Panc1 (cell line): ENCODE results near the gene CWC25. TPM values are rescaled to one million over a fixed set of nuclear protein-coding genes. Genes with fewer than 3 reads are reported as not detected.

Experiments used
- ATAC-seq: fragments of 200-7000 bp; cut with Tn5 transposase; 2 replicates; pipeline ENCODE4 v1.9.1; 2020; ENCODE audit warnings: mild to moderate bottlenecking, moderate library complexity
- BruUV-seq: library from RNA; stranded (reverse); fragments of 400-500 nt; replicated peaks from 2 replicates; lab custom pipeline; 2021; lab: Mats Ljungman, UMichigan
- CTCF ChIA-PET: fragments of 300-600 bp; sonication (Branson Sonifier 250); formaldehyde crosslinking; loops from one replicate; lab custom pipeline; 2022; ENCODE audit warnings: antibody characterized with exemption; lab: Charles Lee
- POLR2A ChIA-PET: fragments of 300-600 bp; sonication (Branson Sonifier 250); formaldehyde crosslinking; loops from one replicate; lab custom pipeline; 2022; ENCODE audit warnings: antibody characterized with exemption; lab: Charles Lee
- DNase-seq: peaks from one replicate; pipeline ENCODE4 v3.0.0-alpha.2; 2010; ENCODE audit warnings: low read depth, low spot score
- H3K27ac ChIP-seq: 2 replicates; pipeline ENCODE4 v1.5.1; 2011; ENCODE audit warnings: mild to moderate bottlenecking, low read length, inconsistent platforms
- H3K27me3 ChIP-seq: fragments of 200-500 bp; sonication (Bioruptor generic); 2 replicates; pipeline ENCODE4 v1.6.0; 2014; ENCODE audit warnings: low read length, inconsistent platforms; ENCODE audit not compliant: control insufficient read depth, insufficient read depth
- H3K36me3 ChIP-seq: fragments of 200-500 bp; sonication (Bioruptor generic); 2 replicates; pipeline ENCODE4 v1.5.1; 2014; ENCODE audit warnings: inconsistent platforms, mild to moderate bottlenecking, low read length, moderate library complexity; ENCODE audit not compliant: control insufficient read depth, insufficient read depth
- H3K4me1 ChIP-seq: 2 replicates; pipeline ENCODE4 v1.5.1; 2011; ENCODE audit warnings: inconsistent platforms, mild to moderate bottlenecking, low read length, moderate library complexity; ENCODE audit not compliant: control insufficient read depth, insufficient read depth
- H3K4me3 ChIP-seq, 2 experiments: 2 replicates each; pipeline ENCODE4 v1.5.1; 2011 to 2012; ENCODE audit warnings: low read depth in 2 of 2, low read length in 2 of 2, mild to moderate bottlenecking in 2 of 2, inconsistent platforms in 1 of 2, moderate library complexity in 1 of 2
- H3K9me3 ChIP-seq: fragments of 200-500 bp; sonication (Bioruptor generic); 2 replicates; pipeline ENCODE4 v1.5.1; 2014; ENCODE audit warnings: low read depth, mild to moderate bottlenecking, inconsistent platforms, low read length, moderate library complexity; ENCODE audit not compliant: control insufficient read depth, insufficient read depth
- POLR2AphosphoS5 ChIP-seq: IDR thresholded peaks from 2 replicates; pipeline ENCODE4 v1.6.1; 2012; ENCODE audit warnings: mild to moderate bottlenecking, low read depth, low read length, moderate library complexity
- REST ChIP-seq, 2 experiments: IDR thresholded peaks; 2 replicates each; pipeline ENCODE4 v1.6.1; 2011 to 2012; ENCODE audit warnings: low read depth in 2 of 2, control low read depth in 1 of 2, low read length in 1 of 2, mild to moderate bottlenecking in 1 of 2, moderate library complexity in 1 of 2; ENCODE audit not compliant: insufficient read depth in 1 of 2
- SIN3A ChIP-seq: IDR thresholded peaks from 2 replicates; pipeline ENCODE4 v1.6.1; 2012; ENCODE audit warnings: low read depth, mild to moderate bottlenecking, low read length, moderate library complexity, borderline replicate concordance; ENCODE audit not compliant: insufficient read depth
- TCF7L2 ChIP-seq: IDR thresholded peaks from 2 replicates; pipeline ENCODE4 v1.6.1; 2011; ENCODE audit warnings: mild to moderate bottlenecking, low read depth, low read length, inconsistent platforms
- in situ Hi-C: cut with HindIII; loops from 2 replicates; pipeline ENCODE4 v1.10.0; 2016; ENCODE audit warnings: low sequenced_read_pairs, low pct_unique_long_range_greater_than_20kb
- intact Hi-C: fragments of 100-400 bp; cut with micrococcal nuclease; formaldehyde crosslinking; loops from one replicate; pipeline ENCODE4 v1.10.0; 2022; ENCODE audit not compliant: unreplicated experiment
- total RNA-seq: library from RNA; stranded (reverse); gene quantifications from one replicate; pipeline ENCODE4 v1.2.1, GENCODE V29; 2021; ENCODE audit not compliant: unreplicated experiment
- TF ChIP-seq, protein P1 (sequence below): fragments of 450-650 bp; IDR thresholded peaks from 2 replicates; pipeline ENCODE4 v1.5.1; 2017; ENCODE audit warnings: mild to moderate bottlenecking

CWC25 gene
- total RNA-seq, 1 experiment from 2014 or later = 13.6 TPM

GRCh38 chr17:38773258-38773657 is 51.9 kb downstream of the CWC25 start:
- ChIA-PET POLR2A (no interaction called here), CTCF (no interaction called here)
- no peak overlapping the region for H3K27ac ChIP-seq
- no peaks in the 10 kb centered on the region for H3K27me3 ChIP-seq
- H3K36me3 ChIP-seq = peaks cover 3% of the 10 kb centered on the region
- in situ Hi-C loops (no loop called here), intact Hi-C loops (no loop called here)
- ATAC-seq (no peak), DNase-seq (no peak)
- no peak for TF ChIP-seq POLR2AphosphoS5
- TF ChIP-seq, protein P1, sequence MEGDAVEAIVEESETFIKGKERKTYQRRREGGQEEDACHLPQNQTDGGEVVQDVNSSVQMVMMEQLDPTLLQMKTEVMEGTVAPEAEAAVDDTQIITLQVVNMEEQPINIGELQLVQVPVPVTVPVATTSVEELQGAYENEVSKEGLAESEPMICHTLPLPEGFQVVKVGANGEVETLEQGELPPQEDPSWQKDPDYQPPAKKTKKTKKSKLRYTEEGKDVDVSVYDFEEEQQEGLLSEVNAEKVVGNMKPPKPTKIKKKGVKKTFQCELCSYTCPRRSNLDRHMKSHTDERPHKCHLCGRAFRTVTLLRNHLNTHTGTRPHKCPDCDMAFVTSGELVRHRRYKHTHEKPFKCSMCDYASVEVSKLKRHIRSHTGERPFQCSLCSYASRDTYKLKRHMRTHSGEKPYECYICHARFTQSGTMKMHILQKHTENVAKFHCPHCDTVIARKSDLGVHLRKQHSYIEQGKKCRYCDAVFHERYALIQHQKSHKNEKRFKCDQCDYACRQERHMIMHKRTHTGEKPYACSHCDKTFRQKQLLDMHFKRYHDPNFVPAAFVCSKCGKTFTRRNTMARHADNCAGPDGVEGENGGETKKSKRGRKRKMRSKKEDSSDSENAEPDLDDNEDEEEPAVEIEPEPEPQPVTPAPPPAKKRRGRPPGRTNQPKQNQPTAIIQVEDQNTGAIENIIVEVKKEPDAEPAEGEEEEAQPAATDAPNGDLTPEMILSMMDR = no peak
- no peak for TF ChIP-seq SIN3A
- no peak for TF ChIP-seq REST (IDR thresholded peaks at IDR 0.05; ENCODE audit: insufficient read depth in 1 of 2, low read depth in 2 of 2, low read length in 1 of 2)
- TF ChIP-seq TCF7L2 = no peak
- no peaks in the 10 kb centered on the region for H3K9me3 ChIP-seq
- no peaks in the 10 kb centered on the region for H3K4me1 ChIP-seq
- no TSS peak for BruUV-seq
- no peak overlapping the region for H3K4me3 ChIP-seq

DNA sequence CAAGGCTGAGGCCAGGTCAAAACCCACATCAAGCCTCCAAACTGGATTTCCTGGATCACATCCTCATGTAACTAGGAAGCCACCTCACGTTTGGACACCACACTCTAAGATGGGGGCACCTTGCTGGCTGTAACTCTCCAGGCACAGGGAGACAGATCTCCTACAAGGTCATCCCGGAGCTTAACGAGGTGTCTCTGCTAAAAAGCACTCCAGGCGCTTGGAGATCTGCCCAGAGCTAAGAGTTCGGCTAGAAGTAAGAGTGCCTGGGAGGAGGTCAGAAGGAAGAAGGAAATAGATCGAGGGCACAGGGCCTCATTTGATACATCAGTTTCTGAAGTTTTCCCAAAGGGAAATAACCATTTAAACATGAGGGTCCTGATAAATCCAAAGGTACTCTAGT is 56.7 kb downstream of the CWC25 start:
- no TSS peak for BruUV-seq
- TF ChIP-seq SIN3A (no peak), TCF7L2 (no peak), REST (IDR thresholded peaks at IDR 0.05; ENCODE audit: insufficient read depth in 1 of 2, low read depth in 2 of 2, low read length in 1 of 2) (no peak), POLR2AphosphoS5 (no peak)
- TF ChIP-seq, protein P1 = no peak
- DNase-seq (no peak), ATAC-seq (no peak)
- no peaks in the 10 kb centered on the region for H3K27me3 ChIP-seq
- POLR2A ChIA-PET = no interaction called here
- H3K4me1 ChIP-seq = no peaks in the 10 kb centered on the region
- intact Hi-C loops = no loop called here
- in situ Hi-C loops = no loop called here
- CTCF ChIA-PET = no interaction called here
- H3K36me3 ChIP-seq = no peaks in the 10 kb centered on the region; the same call in none of the 2 replicates
- H3K4me3 ChIP-seq = no peak overlapping the region
- no peak overlapping the region for H3K27ac ChIP-seq
- H3K9me3 ChIP-seq = no peaks in the 10 kb centered on the region
